Activated B cell treated with CpG ODN at 0.5 μM for 24 hours (primary cell): ENCODE results near the gene SPIB. TPM values are rescaled to one million over a fixed set of nuclear protein-coding genes. Genes with fewer than 3 reads are reported as not detected.

Source experiments
- ATAC-seq: fragments of 200-7000 bp; cut with Tn5 transposase; one replicate; pipeline ENCODE4 v1.10.0; 2021; ENCODE audit warnings: low read depth, mild to moderate bottlenecking, moderate library complexity
- CTCF ChIA-PET: fragments of 350-600 bp; sonication (Branson Sonifier 250); formaldehyde crosslinking; loops from one replicate; lab custom pipeline; 2021; ENCODE audit warnings: antibody characterized with exemption; lab: Charles Lee
- POLR2A ChIA-PET: fragments of 350-600 bp; sonication (Branson Sonifier 250); formaldehyde crosslinking; loops from one replicate; lab custom pipeline; 2021; ENCODE audit warnings: antibody characterized with exemption; lab: Charles Lee
- DNase-seq: peaks from one replicate; pipeline ENCODE4 v3.0.0; 2022
- H3K27ac Mint-ChIP-seq: one replicate; pipeline ENCODE4 v1.8.0; 2020; ENCODE audit warnings: mixed read lengths
- H3K27me3 Mint-ChIP-seq: one replicate; pipeline ENCODE4 v1.8.0; 2021; ENCODE audit warnings: mixed read lengths
- H3K36me3 Mint-ChIP-seq: one replicate; pipeline ENCODE4 v1.8.0; 2021; ENCODE audit warnings: low read depth, mixed read lengths
- H3K4me1 Mint-ChIP-seq: one replicate; pipeline ENCODE4 v1.8.0; 2021; ENCODE audit warnings: mixed read lengths
- H3K4me3 Mint-ChIP-seq: one replicate; pipeline ENCODE4 v1.8.0; 2020; ENCODE audit warnings: mild to moderate bottlenecking, mixed read lengths
- H3K9me3 Mint-ChIP-seq: one replicate; pipeline ENCODE4 v1.8.0; 2020; ENCODE audit warnings: mixed read lengths
- CTCF ChIP-seq: fragments of 200-600 bp; IDR thresholded peaks from one replicate; pipeline ENCODE4 v1.8.0; 2022; ENCODE audit warnings: antibody characterized with exemption, mild to moderate bottlenecking
- intact Hi-C: fragments of 100-400 bp; cut with micrococcal nuclease; formaldehyde crosslinking; loops from one replicate; pipeline ENCODE4 v1.15.1; 2024
- total RNA-seq: library from RNA; stranded (reverse); gene quantifications from 2 replicates; pipeline ENCODE4 v1.2.3, GENCODE V29; 2022

Gene SPIB
- total RNA-seq, 1 donor from 2014 or later: 324 TPM

DNA sequence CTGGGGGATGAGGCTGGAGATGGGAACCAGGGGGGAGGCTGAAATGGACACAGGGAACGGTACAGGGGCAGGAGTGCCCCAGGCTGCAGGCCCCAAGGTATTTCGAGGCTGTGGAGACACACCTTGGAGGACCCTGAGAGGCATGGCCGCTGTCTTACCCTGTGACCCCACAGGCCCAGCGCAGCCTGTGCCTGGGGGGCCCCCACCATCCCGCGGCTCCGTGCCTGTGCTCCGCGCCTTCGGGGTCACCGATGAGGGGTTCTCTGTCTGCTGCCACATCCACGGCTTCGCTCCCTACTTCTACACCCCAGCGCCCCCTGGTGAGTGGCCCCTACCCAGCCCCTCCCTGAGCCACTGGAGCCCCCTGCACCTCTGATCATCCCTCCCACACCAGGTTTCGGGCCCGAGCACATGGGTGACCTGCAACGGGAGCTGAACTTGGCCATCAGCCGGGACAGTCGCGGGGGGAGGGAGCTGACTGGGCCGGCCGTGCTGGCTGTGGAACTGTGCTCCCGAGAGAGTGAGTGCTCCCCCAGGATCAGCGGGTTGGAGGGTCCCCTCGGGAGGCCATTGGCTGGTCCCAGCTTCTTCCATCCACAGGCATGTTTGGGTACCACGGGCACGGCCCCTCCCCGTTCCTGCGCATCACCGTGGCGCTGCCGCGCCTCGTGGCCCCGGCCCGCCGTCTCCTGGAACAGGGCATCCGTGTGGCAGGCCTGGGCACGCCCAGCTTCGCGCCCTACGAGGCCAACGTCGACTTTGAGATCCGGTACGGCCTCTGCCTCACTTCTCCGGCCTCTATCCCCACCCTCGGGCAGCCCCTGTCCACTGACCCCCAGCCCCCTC, 16.9 kb upstream of the SPIB start:
- peaks cover 41% of the 10 kb centered on the region for H3K36me3 Mint-ChIP-seq
- no peak overlapping the region for H3K27ac Mint-ChIP-seq
- intact Hi-C loops: no loop called here
- POLR2A ChIA-PET: interaction anchor here (0.6 kb wide), 1 partner anchor 352 kb away, joined by 3 read pairs; no protein-coding TSS in a partner anchor
- CTCF ChIA-PET: no interaction called here
- no peaks in the 10 kb centered on the region for H3K4me1 Mint-ChIP-seq
- TF ChIP-seq CTCF: no peak
- DNase-seq (no peak), ATAC-seq (no peak)
- no peak overlapping the region for H3K4me3 Mint-ChIP-seq
- H3K27me3 Mint-ChIP-seq: no peaks in the 10 kb centered on the region
- no peaks in the 10 kb centered on the region for H3K9me3 Mint-ChIP-seq

DNA sequence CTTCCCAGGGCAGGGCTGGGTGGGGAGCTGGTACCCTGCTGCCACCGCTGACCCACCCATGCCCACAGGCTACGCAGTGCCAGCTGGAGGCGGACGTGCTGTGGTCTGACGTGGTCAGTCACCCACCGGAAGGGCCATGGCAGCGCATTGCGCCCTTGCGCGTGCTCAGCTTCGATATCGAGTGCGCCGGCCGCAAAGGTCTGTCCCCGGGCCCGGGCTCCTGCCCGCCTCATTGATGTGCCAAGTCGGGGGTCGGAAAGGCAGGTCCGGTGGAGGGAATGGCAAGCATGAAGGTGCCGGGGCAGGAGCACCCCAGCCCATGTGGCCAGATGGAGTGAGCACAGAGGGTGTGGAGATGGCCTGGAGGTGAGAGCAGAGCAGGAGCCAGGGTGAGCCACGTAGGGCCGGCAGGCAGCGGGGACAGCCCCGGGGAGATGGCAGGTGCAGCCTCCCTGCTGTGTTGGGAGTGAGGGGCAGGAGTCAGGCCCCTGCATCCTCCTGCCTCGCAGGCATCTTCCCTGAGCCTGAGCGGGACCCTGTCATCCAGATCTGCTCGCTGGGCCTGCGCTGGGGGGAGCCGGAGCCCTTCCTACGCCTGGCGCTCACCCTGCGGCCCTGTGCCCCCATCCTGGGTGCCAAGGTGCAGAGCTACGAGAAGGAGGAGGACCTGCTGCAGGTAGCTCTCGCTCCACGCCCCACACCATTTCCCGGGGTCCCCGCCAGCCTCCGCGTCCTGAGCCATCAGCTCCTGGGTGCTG, 16.0 kb upstream of the SPIB start:
- Mint-ChIP-seq H3K9me3 (no peaks in the 10 kb centered on the region), H3K36me3 (peaks cover 43% of the 10 kb centered on the region), H3K4me1 (no peaks in the 10 kb centered on the region), H3K27ac (no peak overlapping the region), H3K4me3 (no peak overlapping the region), H3K27me3 (no peaks in the 10 kb centered on the region)
- ChIA-PET POLR2A (interaction anchor here (0.6 kb wide), 1 partner anchor 353 kb away, joined by 3 read pairs; no protein-coding TSS in a partner anchor), CTCF (no interaction called here)
- no peak for DNase-seq
- intact Hi-C loops: no loop called here
- no peak for ATAC-seq
- no peak for TF ChIP-seq CTCF

DNA sequence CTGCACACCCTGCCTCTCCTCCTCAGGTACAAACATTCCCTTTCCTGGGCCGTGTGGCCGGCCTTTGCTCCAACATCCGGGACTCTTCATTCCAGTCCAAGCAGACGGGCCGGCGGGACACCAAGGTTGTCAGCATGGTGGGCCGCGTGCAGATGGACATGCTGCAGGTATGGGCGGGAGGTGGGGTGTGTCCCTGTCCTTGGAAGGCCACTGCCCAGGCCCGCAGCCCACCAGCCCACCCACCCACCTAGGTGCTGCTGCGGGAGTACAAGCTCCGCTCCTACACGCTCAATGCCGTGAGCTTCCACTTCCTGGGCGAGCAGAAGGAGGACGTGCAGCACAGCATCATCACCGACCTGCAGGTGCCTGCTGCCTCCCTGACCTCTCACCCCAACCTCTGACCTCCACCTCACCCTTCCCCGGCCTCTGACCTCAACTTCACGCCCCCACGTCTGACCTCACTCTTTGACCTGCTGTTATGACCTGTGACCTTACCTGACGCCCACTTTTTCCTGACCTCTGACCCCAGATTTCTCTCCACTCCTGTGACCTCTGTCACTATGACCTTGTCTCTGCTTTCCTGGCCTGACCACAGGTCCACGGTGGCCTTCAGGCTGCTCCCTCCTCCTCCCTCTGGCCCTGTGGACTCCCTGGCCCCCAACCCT, 12.4 kb upstream of the SPIB start:
- TF ChIP-seq CTCF: no peak
- ChIA-PET CTCF (no interaction called here), POLR2A (no interaction called here)
- H3K36me3 Mint-ChIP-seq: peaks cover 49% of the 10 kb centered on the region
- DNase-seq (no peak), ATAC-seq (no peak)
- no peaks in the 10 kb centered on the region for H3K27me3 Mint-ChIP-seq
- no peak overlapping the region for H3K4me3 Mint-ChIP-seq
- no peaks in the 10 kb centered on the region for H3K9me3 Mint-ChIP-seq
- no peaks in the 10 kb centered on the region for H3K4me1 Mint-ChIP-seq
- H3K27ac Mint-ChIP-seq: no peak overlapping the region
- intact Hi-C loops: no loop called here

- intact Hi-C loops: no loop called here
- ATAC-seq (no peak), DNase-seq (no peak)
- Mint-ChIP-seq H3K36me3 (peaks cover 49% of the 10 kb centered on the region), H3K9me3 (no peaks in the 10 kb centered on the region), H3K27me3 (no peaks in the 10 kb centered on the region), H3K4me3 (no peak overlapping the region), H3K27ac (no peak overlapping the region), H3K4me1 (no peaks in the 10 kb centered on the region)
- no peak for TF ChIP-seq CTCF
- POLR2A ChIA-PET: no interaction called here
- CTCF ChIA-PET: no interaction called here
Measured at GRCh38 chr19:50406829-50407228, 11.9 kb upstream of the SPIB start.
